Psoas muscle (tissue), 8 donors: ENCODE results near the gene FRAS1. TPM values are rescaled to one million over a fixed set of nuclear protein-coding genes. Genes with fewer than 3 reads are reported as not detected.

ENCODE experiments used
- ATAC-seq, 4 donors: fragments of 200-7000 bp; cut with Tn5 transposase; one replicate each; pipeline ENCODE4 v1.9.1; 2020; ENCODE audit warnings: moderate library complexity in 3 of 4, mild to moderate bottlenecking in 2 of 4
- DNase-seq, 2 donors: peaks; one replicate each; pipeline ENCODE4 v3.0.0-alpha.2; 2020
- H3K27ac ChIP-seq: fragments of 200-600 bp; one replicate; pipeline ENCODE4 v1.8.0; 2022
- H3K27me3 ChIP-seq, 3 donors: fragments of 200-600 bp in 1 of 3; one replicate each; pipeline versions ENCODE4 v1.6.1 to v1.8.0; 2013 to 2022; ENCODE audit warnings: low read length in 2 of 3, mild to moderate bottlenecking in 2 of 3, moderate library complexity in 1 of 3; ENCODE audit not compliant: insufficient read depth in 3 of 3
- H3K36me3 ChIP-seq, 2 donors: fragments of 200-600 bp in 1 of 2; one replicate each; pipeline versions ENCODE4 v1.6.1 to v1.8.0; 2013 to 2022; ENCODE audit warnings: low read depth in 1 of 2, mild to moderate bottlenecking in 1 of 2, moderate library complexity in 1 of 2; ENCODE audit not compliant: insufficient read depth in 1 of 2
- H3K4me1 ChIP-seq: fragments of 200-600 bp; one replicate; pipeline ENCODE4 v1.8.0; 2022
- H3K4me3 ChIP-seq: fragments of 200-600 bp; one replicate; pipeline ENCODE4 v1.8.0; 2022; ENCODE audit warnings: mild to moderate bottlenecking
- H3K9me3 ChIP-seq: fragments of 200-600 bp; one replicate; pipeline ENCODE4 v1.8.0; 2022
- WGBS, 3 donors: extraction: QIAGEN DNeasy Blood & Tissue Kit; methylation state at CpG; one replicate each; pipeline versions ENCODE4 v1.1.6 to v1.1.7; 2013; 5-methylcytosine and 5-hydroxymethylcytosine counted together
- intact Hi-C, 2 donors: fragments of 100-400 bp; cut with DNase I; formaldehyde crosslinking; loops; one replicate each; pipeline versions ENCODE4 v1.11.0 to v1.14.2; 2022
- polyA plus RNA-seq, 3 donors: library from polyadenylated mRNA; stranded (reverse); fragments of 200-250 nt; gene quantifications; one replicate each; pipeline ENCODE4 v1.2.3, GENCODE V29; 2013
- total RNA-seq, 4 donors: library from RNA; stranded (reverse); fragmentation: NEBNext Ultra II Directional in 2 of 4; extraction: Animal tissue kit (Norgen Biotek cat#: 25700) in 2 of 4; gene quantifications; one replicate each; pipeline versions ENCODE4 v1.2.1 to v1.2.4, GENCODE V29; 2021 to 2023
- TF ChIP-seq, protein P1 (sequence below): fragments of 200-600 bp; IDR thresholded peaks from one replicate; pipeline ENCODE4 v1.8.0; 2022; ENCODE audit warnings: antibody characterized with exemption
- donor health status: healthy with polysubstance abuse.
- donor health status: DM: no; HTN: no; CAD: no; lungs with moderate emphysema.
- donor health status: Bipolar disorder and iron deficiency.
- donor health status: healthy.
- donor health status: DM: yes; HTN: yes; CAD: no.
- donor health status: DM: no; HTN: no; CAD: no.
- donor health status: DM: no; HTN: no; CAD: no.
- donor health status: DM: yes; HTN: yes; CAD: no.

Gene FRAS1
- total and polyA plus RNA-seq, 7 donors: 0.08 to 3.0 (median 0.42) TPM

GRCh38 chr4:78222575-78223186, 165.6 kb downstream of the FRAS1 start:
- H3K36me3 ChIP-seq: no peaks in the 10 kb centered on the region
- TF ChIP-seq, protein P1, sequence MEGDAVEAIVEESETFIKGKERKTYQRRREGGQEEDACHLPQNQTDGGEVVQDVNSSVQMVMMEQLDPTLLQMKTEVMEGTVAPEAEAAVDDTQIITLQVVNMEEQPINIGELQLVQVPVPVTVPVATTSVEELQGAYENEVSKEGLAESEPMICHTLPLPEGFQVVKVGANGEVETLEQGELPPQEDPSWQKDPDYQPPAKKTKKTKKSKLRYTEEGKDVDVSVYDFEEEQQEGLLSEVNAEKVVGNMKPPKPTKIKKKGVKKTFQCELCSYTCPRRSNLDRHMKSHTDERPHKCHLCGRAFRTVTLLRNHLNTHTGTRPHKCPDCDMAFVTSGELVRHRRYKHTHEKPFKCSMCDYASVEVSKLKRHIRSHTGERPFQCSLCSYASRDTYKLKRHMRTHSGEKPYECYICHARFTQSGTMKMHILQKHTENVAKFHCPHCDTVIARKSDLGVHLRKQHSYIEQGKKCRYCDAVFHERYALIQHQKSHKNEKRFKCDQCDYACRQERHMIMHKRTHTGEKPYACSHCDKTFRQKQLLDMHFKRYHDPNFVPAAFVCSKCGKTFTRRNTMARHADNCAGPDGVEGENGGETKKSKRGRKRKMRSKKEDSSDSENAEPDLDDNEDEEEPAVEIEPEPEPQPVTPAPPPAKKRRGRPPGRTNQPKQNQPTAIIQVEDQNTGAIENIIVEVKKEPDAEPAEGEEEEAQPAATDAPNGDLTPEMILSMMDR: no peak
- H3K27me3 ChIP-seq: no peaks in the 10 kb centered on the region
- H3K4me3 ChIP-seq: no peak overlapping the region
- H3K9me3 ChIP-seq: no peaks in the 10 kb centered on the region
- DNase-seq: no peak
- no peak for ATAC-seq
- 51 to 67% (median 54%) methylated on average over 8 of the region's 8 CpGs for WGBS, 3 donors
- no peaks in the 10 kb centered on the region for H3K4me1 ChIP-seq
- H3K27ac ChIP-seq: no peak overlapping the region
- intact Hi-C loops: no loop called here

DNA sequence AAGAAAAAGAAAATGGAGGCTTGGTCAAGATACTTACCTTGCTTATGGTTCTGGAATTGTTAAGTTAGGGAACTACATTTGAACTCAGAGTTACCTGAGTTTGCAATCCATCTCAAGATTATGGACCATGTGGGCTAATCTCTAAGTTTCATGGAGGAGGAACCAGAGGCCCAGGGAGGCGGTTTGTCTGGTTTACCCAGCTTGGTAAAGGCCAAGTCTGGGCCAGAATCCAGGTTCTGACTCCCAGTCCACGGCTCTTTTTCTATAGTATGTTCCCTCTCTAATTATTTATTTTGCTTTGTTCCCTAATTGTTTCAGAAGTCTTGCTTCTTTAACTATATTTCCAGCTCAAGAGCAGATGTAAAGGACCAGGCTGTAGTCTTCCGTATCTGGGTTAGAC, 168.1 kb downstream of the FRAS1 start:
- intact Hi-C loops: no loop called here
- H3K9me3 ChIP-seq: no peaks in the 10 kb centered on the region
- no peak for ATAC-seq
- no peaks in the 10 kb centered on the region for H3K36me3 ChIP-seq
- 93 to 96% (median 94%) methylated on average over 3 of the region's 3 CpGs for WGBS, 3 donors
- TF ChIP-seq, protein P1: no peak
- H3K4me1 ChIP-seq: no peaks in the 10 kb centered on the region
- no peaks in the 10 kb centered on the region for H3K27me3 ChIP-seq
- no peak overlapping the region for H3K4me3 ChIP-seq
- no peak overlapping the region for H3K27ac ChIP-seq
- no peak for DNase-seq

GRCh38 chr4:78226279-78226678, 169.2 kb downstream of the FRAS1 start:
- H3K27me3 ChIP-seq: no peaks in the 10 kb centered on the region
- no peak for DNase-seq
- ATAC-seq: no peak
- no peak overlapping the region for H3K27ac ChIP-seq
- no peak overlapping the region for H3K4me3 ChIP-seq
- intact Hi-C loops: no loop called here
- no peaks in the 10 kb centered on the region for H3K9me3 ChIP-seq
- H3K36me3 ChIP-seq: no peaks in the 10 kb centered on the region
- TF ChIP-seq, protein P1: no peak
- no peaks in the 10 kb centered on the region for H3K4me1 ChIP-seq

GRCh38 chr4:78227411-78228057, 170.4 kb downstream of the FRAS1 start:
- DNase-seq (no peak), ATAC-seq (no peak)
- WGBS, 3 donors: 85 to 90% (median 86%) methylated on average over 1 of the region's 1 CpG
- H3K4me1 ChIP-seq: no peaks in the 10 kb centered on the region
- no peaks in the 10 kb centered on the region for H3K36me3 ChIP-seq
- H3K27ac ChIP-seq: no peak overlapping the region
- no peaks in the 10 kb centered on the region for H3K9me3 ChIP-seq
- H3K27me3 ChIP-seq: no peaks in the 10 kb centered on the region
- intact Hi-C loops: no loop called here
- H3K4me3 ChIP-seq: no peak overlapping the region
- TF ChIP-seq, protein P1: no peak

- no peaks in the 10 kb centered on the region for H3K4me1 ChIP-seq
- H3K9me3 ChIP-seq: no peaks in the 10 kb centered on the region
- ATAC-seq (no peak), DNase-seq (no peak)
- H3K27ac ChIP-seq: no peak overlapping the region
- H3K4me3 ChIP-seq: no peak overlapping the region
- TF ChIP-seq, protein P1: no peak
- intact Hi-C loops: no loop called here
- no peaks in the 10 kb centered on the region for H3K27me3 ChIP-seq
- no peaks in the 10 kb centered on the region for H3K36me3 ChIP-seq
Observed at GRCh38 chr4:78235800-78236199, 178.7 kb downstream of the FRAS1 start.
